ENCODE results near the gene ARHGAP24.

GRCh38 chr4:85565761-85566480 lies 91.0 kb downstream of the ARHGAP24 start:
- no peak for TF ChIP-seq ETV6 (conservative IDR thresholded peaks at IDR 0.05 in 1 of 2, IDR thresholded peaks at IDR 0.05 in 1 of 2; ENCODE audit: borderline replicate concordance in 1 of 2, low read depth in 1 of 2)
- TF ChIP-seq TCF12 (IDR thresholded peaks at IDR 0.05; ENCODE audit: low read depth, low read length) = no peak
- TF ChIP-seq RAD51 (IDR thresholded peaks at IDR 0.05) = no peak
- TF ChIP-seq CBFB (IDR thresholded peaks at IDR 0.05; ENCODE audit: low read depth) = no peak
- no peak for TF ChIP-seq CTCF (IDR thresholded peaks at IDR 0.05 in 2 of 3, conservative IDR thresholded peaks at IDR 0.05 in 1 of 3; ENCODE audit: control insufficient read depth in 2 of 3, extremely low read depth in 1 of 3, insufficient read depth in 1 of 3, low read depth in 3 of 3, low read length in 3 of 3)
- no peak for TF ChIP-seq MAX (IDR thresholded peaks at IDR 0.05; ENCODE audit: low read depth, low read length)
- TF ChIP-seq SREBF1 (IDR thresholded peaks at IDR 0.05; ENCODE audit: low read length) = no peak
- no peak for TF ChIP-seq HDAC2 (IDR thresholded peaks at IDR 0.05)
- no peak for TF ChIP-seq POLR2A (IDR thresholded peaks at IDR 0.05; ENCODE audit: low read depth, low read length)
- no peak for TF ChIP-seq CBX5 (IDR thresholded peaks at IDR 0.05; ENCODE audit: low read depth)
- no peak for TF ChIP-seq IRF3 (IDR thresholded peaks at IDR 0.05)
- TF ChIP-seq RAD21 (IDR thresholded peaks at IDR 0.05; ENCODE audit: insufficient read depth, low read depth, low read length) = no peak
- no peak for TF ChIP-seq SRF (IDR thresholded peaks at IDR 0.05; ENCODE audit: low read depth in 2 of 2, low read length in 2 of 2)
